A549 (cell line): ENCODE measurements around the gene ZNF800. TPM values are rescaled to one million over a fixed set of nuclear protein-coding genes. Genes with fewer than 3 reads are reported as not detected.

ENCODE experiments used
- ATAC-seq, 2 experiments: fragments of 200-7000 bp in 1 of 2; fragments of >200 bp in 1 of 2; cut with Nextera tagmentation in 1 of 2; cut with Tn5 transposase in 1 of 2; 3 replicates each; pipeline versions ENCODE4 v1.8.0 to v1.9.1; 2018 to 2020; ENCODE audit warnings: mild to moderate bottlenecking in 1 of 2, moderate library complexity in 1 of 2
- CTCF ChIA-PET: fragments of 300-600 bp; sonication (Branson Sonifier 250); formaldehyde crosslinking; extraction: SDS; loops from one replicate; lab custom pipeline; 2021; ENCODE audit warnings: antibody characterized with exemption, inconsistent platforms; lab: Yijun Ruan, JAX
- POLR2A ChIA-PET: fragments of 350-600 bp; formaldehyde crosslinking; extraction: SDS; loops from one replicate; lab custom pipeline; 2021; ENCODE audit warnings: antibody characterized with exemption, inconsistent platforms; lab: Yijun Ruan, JAX
- DNase-seq, 2 experiments: peaks; one replicate each; pipeline versions ENCODE4 v3.0.0 to v3.0.0-alpha.2; 2011 to 2016; ENCODE audit warnings: low read depth in 1 of 2, low spot score in 1 of 2
- FAIRE-seq: peaks from 2 replicates; lab custom pipeline; 2011; peaks lifted over from hg19 to GRCh38; lab: Jason Lieb, UNC
- H3K27ac ChIP-seq, 2 experiments: fragments of >200 bp; sonication (Bioruptor Twin); formaldehyde crosslinking; 3 replicates each; pipeline ENCODE4 v1.5.1; 2016 to 2017
- H3K4me1 ChIP-seq: fragments of >200 bp; sonication (Bioruptor Twin); formaldehyde crosslinking; 3 replicates; pipeline ENCODE4 v1.6.1; 2016
- H3K4me2 ChIP-seq: fragments of >200 bp; sonication (Bioruptor Twin); formaldehyde crosslinking; 3 replicates; pipeline ENCODE4 v1.6.1; 2016
- H3K4me3 ChIP-seq: fragments of >200 bp; sonication (Bioruptor Twin); formaldehyde crosslinking; 3 replicates; pipeline ENCODE4 v1.5.1; 2016
- H3K9me3 ChIP-seq: fragments of >200 bp; sonication (Bioruptor Twin); formaldehyde crosslinking; 3 replicates; pipeline ENCODE4 v1.6.1; 2016
- CHD4 ChIP-seq: fragments of 200-600 bp; sonication (generic); IDR thresholded peaks from 2 replicates; pipeline ENCODE4 v1.6.1; 2016; ENCODE audit warnings: antibody characterized with exemption, mild to moderate bottlenecking, borderline replicate concordance
- EP300 ChIP-seq, 2 experiments: fragments of >200 bp; sonication (Bioruptor Twin); formaldehyde crosslinking; IDR thresholded peaks; 2 replicates in 1 of 2; 3 replicates in 1 of 2; pipeline ENCODE4 v1.6.1; 2016 to 2017
- FOXS1 ChIP-seq: fragments of 250-450 bp; sonication (Bioruptor Pico); IDR thresholded peaks from 2 replicates; pipeline ENCODE4 v1.5.0; 2020; ENCODE audit warnings: mild to moderate bottlenecking, moderate library complexity
- GATA3 ChIP-seq: IDR thresholded peaks from 2 replicates; pipeline ENCODE4 v1.6.1; 2012; ENCODE audit warnings: borderline replicate concordance
- HDAC2 ChIP-seq: fragments of 200-600 bp; sonication (generic); IDR thresholded peaks from 2 replicates; pipeline ENCODE4 v1.6.1; 2016
- HOXA7 ChIP-seq: fragments of 250-450 bp; sonication (Bioruptor Pico); IDR thresholded peaks from 2 replicates; pipeline ENCODE4 v1.5.0; 2020; ENCODE audit warnings: mild to moderate bottlenecking, moderate library complexity
- HOXB5 ChIP-seq: fragments of 250-450 bp; sonication (Bioruptor Pico); IDR thresholded peaks from 2 replicates; pipeline ENCODE4 v1.5.0; 2020; ENCODE audit warnings: mild to moderate bottlenecking, moderate library complexity
- JUN ChIP-seq, 2 experiments: fragments of >200 bp; sonication (Bioruptor Twin); formaldehyde crosslinking; IDR thresholded peaks; 2 replicates in 1 of 2; 3 replicates in 1 of 2; pipeline ENCODE4 v1.6.1; 2016 to 2017
- KDM1A ChIP-seq: fragments of 200-600 bp; sonication (generic); IDR thresholded peaks from 2 replicates; pipeline ENCODE4 v1.6.1; 2016; ENCODE audit warnings: low read depth, mild to moderate bottlenecking
- MAZ ChIP-seq: fragments of 150-350 bp; IDR thresholded peaks from 2 replicates; pipeline ENCODE4 v1.6.1; 2014; ENCODE audit warnings: antibody characterized with exemption, low read depth, low read length, borderline replicate concordance
- MYC ChIP-seq: IDR thresholded peaks from 2 replicates; pipeline ENCODE4 v1.6.1; 2012; ENCODE audit warnings: mild to moderate bottlenecking, inconsistent platforms, low read length, improper control_type of control experiment, borderline replicate concordance
- PHF8 ChIP-seq: fragments of 200-600 bp; sonication (generic); IDR thresholded peaks from 2 replicates; pipeline ENCODE4 v1.6.1; 2016; ENCODE audit warnings: low read depth, mild to moderate bottlenecking, antibody characterized with exemption, moderate library complexity, borderline replicate concordance
- POLR2A ChIP-seq: IDR thresholded peaks from 2 replicates; pipeline ENCODE4 v1.6.1; 2012; ENCODE audit warnings: mild to moderate bottlenecking, low read length
- RAD21 ChIP-seq, 2 experiments: fragments of >200 bp in 1 of 2; sonication (Bioruptor Twin) in 1 of 2; formaldehyde crosslinking in 1 of 2; IDR thresholded peaks in 1 of 2; conservative IDR thresholded peaks in 1 of 2; 2 replicates in 1 of 2; 3 replicates in 1 of 2; pipeline ENCODE4 v1.6.1; 2012 to 2018; ENCODE audit warnings: inconsistent platforms in 1 of 2
- RARB ChIP-seq: fragments of 250-450 bp; sonication (Bioruptor Pico); IDR thresholded peaks from 2 replicates; pipeline ENCODE4 v1.8.0; 2021; ENCODE audit warnings: mild to moderate bottlenecking, moderate library complexity
- RFX5 ChIP-seq: fragments of 450-650 bp; IDR thresholded peaks from 2 replicates; pipeline ENCODE4 v1.7.1; 2014; ENCODE audit warnings: antibody characterized with exemption, mild to moderate bottlenecking, moderate library complexity
- RNF2 ChIP-seq: fragments of 200-600 bp; sonication (generic); IDR thresholded peaks from 2 replicates; pipeline ENCODE4 v1.6.1; 2016; ENCODE audit warnings: low read depth, mild to moderate bottlenecking, antibody characterized with exemption, moderate library complexity, borderline replicate concordance
- SMC3 ChIP-seq: fragments of >200 bp; sonication (Bioruptor Twin); formaldehyde crosslinking; IDR thresholded peaks from 3 replicates; pipeline ENCODE4 v1.6.1; 2018; ENCODE audit warnings: inconsistent platforms
- SREBF2 ChIP-seq: fragments of 450-650 bp; IDR thresholded peaks from 2 replicates; pipeline ENCODE4 v1.6.1; 2014; ENCODE audit warnings: mild to moderate bottlenecking, moderate library complexity
- TFCP2L1 ChIP-seq: fragments of 250-450 bp; sonication (Bioruptor Pico); IDR thresholded peaks from 2 replicates; pipeline ENCODE4 v1.5.0; 2021; ENCODE audit warnings: mild to moderate bottlenecking
- ZSCAN20 ChIP-seq: fragments of 250-450 bp; sonication (Bioruptor Pico); IDR thresholded peaks from 2 replicates; pipeline ENCODE4 v1.8.0; 2022; ENCODE audit warnings: mild to moderate bottlenecking, moderate library complexity
- WGBS: methylation state at CpG from one replicate; pipeline ENCODE4 v1.1.6; 2017; ENCODE audit errors: missing lambda C conversion rate; 5-methylcytosine and 5-hydroxymethylcytosine counted together
- polyA minus RNA-seq: library from RNA; depleted of rRNA, polyadenylated mRNA; stranded (reverse); fragments of >200 nt; gene quantifications from 2 replicates; pipeline ENCODE4 v1.2.3, GENCODE V29; 2011; rRNA and poly(A)+ RNA removed
- polyA plus RNA-seq, 4 experiments: library from polyadenylated mRNA; depleted of rRNA in 3 of 4; stranded (reverse); fragments of >200 nt; fragmentation: RNase III in 1 of 4; extraction: RNeasy Plus Mini Kit Qiagen cat#74134 plus additional on column Dnase treatment in 1 of 4; gene quantifications; 2 replicates in 3 of 4; 3 replicates in 1 of 4; pipeline ENCODE4 v1.2.3, GENCODE V29; 2011 to 2017
- TF ChIP-seq, protein P1 (sequence below): fragments of 450-650 bp; IDR thresholded peaks from 2 replicates; pipeline ENCODE4 v1.6.1; 2014; ENCODE audit warnings: antibody characterized with exemption
- TF ChIP-seq, protein P2 (sequence below): fragments of >200 bp; sonication (Bioruptor Twin); formaldehyde crosslinking; IDR thresholded peaks from 2 replicates; pipeline ENCODE4 v1.6.1; 2016
- TF ChIP-seq, protein P3 (sequence below): fragments of >200 bp; sonication (Bioruptor Twin); formaldehyde crosslinking; IDR thresholded peaks from 3 replicates; pipeline ENCODE4 v1.6.1; 2016
- TF ChIP-seq, protein P4 (sequence below): IDR thresholded peaks from 2 replicates; pipeline ENCODE4 v1.6.1; 2012
- TF ChIP-seq, protein P5 (sequence below): IDR thresholded peaks from 2 replicates; pipeline ENCODE4 v1.6.1; 2012; ENCODE audit warnings: low read depth, borderline replicate concordance
- TF ChIP-seq, protein P6 (sequence below): fragments of >200 bp; sonication (Bioruptor Twin); formaldehyde crosslinking; IDR thresholded peaks from 3 replicates; pipeline ENCODE4 v1.5.1; 2016
- TF ChIP-seq, protein P7 (sequence below): fragments of 250-450 bp; sonication (Bioruptor Pico); IDR thresholded peaks from 2 replicates; pipeline ENCODE4 v1.5.0; 2020; ENCODE audit warnings: low read depth, mild to moderate bottlenecking, moderate library complexity
- TF ChIP-seq, protein P8 (sequence below): IDR thresholded peaks from 2 replicates; pipeline ENCODE4 v1.6.1; 2012

The ZNF800 gene, protein sequence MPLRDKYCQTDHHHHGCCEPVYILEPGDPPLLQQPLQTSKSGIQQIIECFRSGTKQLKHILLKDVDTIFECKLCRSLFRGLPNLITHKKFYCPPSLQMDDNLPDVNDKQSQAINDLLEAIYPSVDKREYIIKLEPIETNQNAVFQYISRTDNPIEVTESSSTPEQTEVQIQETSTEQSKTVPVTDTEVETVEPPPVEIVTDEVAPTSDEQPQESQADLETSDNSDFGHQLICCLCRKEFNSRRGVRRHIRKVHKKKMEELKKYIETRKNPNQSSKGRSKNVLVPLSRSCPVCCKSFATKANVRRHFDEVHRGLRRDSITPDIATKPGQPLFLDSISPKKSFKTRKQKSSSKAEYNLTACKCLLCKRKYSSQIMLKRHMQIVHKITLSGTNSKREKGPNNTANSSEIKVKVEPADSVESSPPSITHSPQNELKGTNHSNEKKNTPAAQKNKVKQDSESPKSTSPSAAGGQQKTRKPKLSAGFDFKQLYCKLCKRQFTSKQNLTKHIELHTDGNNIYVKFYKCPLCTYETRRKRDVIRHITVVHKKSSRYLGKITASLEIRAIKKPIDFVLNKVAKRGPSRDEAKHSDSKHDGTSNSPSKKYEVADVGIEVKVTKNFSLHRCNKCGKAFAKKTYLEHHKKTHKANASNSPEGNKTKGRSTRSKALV
- polyA plus RNA-seq (2011; rRNA removed) (17.2 and 17.8 TPM in 2 replicates), polyA plus RNA-seq (2017; fragmentation: RNase III; extraction: RNeasy Plus Mini Kit Qiagen cat#74134 plus additional on column Dnase treatment) (8.7 to 10.2 TPM (median 9.0 TPM) in 3 replicates), polyA minus RNA-seq (13.6 and 15.3 TPM in 2 replicates)
- polyA plus RNA-seq (2012; cell fraction: cytosol; rRNA removed), result 2.9 and 3.6 TPM in 2 replicates
- 5.1 and 7.0 TPM in 2 replicates for polyA plus RNA-seq (2012; cell fraction: nucleus; rRNA removed)

DNA sequence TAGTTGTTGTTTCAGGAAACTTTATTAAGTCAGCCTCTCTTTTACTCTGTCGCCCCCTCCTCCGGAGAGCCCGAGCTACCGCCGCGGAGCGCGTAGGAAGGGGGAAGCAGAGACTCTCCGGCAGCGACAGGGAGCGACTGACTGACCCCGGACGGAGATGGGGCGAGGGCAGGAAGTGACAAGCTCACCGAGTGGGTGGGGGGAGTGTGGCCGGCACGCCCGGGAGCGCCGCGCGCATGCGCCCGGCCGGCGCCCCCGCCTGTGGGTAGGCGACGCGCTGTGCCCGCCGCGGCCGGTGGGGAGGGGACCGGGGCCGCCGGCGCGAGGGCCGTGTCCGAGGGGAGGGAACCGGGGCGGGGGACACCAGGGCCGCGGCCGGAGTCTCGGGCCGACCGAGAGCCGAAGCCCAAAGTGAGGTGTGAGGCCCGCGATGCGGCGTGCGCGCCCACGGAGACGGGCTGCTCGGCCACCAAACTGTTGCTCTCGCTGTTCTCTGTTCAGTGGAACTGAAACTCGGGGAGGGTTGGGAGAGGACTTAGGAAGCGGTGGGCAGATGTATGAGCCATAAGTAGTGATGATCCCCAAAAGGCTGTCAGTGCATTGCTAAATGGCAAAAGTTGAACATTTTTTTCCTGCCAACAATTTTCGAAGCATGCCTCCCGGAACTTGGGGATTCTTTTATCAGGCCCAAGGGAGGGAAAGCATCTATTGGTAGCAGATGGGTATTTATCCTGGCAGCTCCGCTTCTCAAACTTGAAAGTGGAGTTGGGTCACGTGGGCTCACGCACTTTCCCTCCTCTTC is at the start of gene ZNF800:
TSS of gene ZNF800 (minus strand) at position 143 of the 802 bp plus-strand sequence. CDS start 1,151 bp downstream, outside the sequence.
- Histone ChIP-seq H3K4me2 (peak within 1 kb of the TSS; percentile 92), H3K9me3 (no peaks in the 10 kb centered on the region), H3K4me1 (peaks cover 22% of the 10 kb centered on the region), H3K4me3 (peak within 1 kb of the TSS; percentile 100), H3K27ac (peak within 1 kb of the TSS; percentile 93 to 99)
- ATAC-seq, result peak; percentile 90 to 95
- peak; percentile 84 to 90 for DNase-seq
- ChIA-PET CTCF (interaction anchor here (0.9 to 1.7 kb wide), 2 partner anchors 15 to 122 kb away, joined by 3 read pairs; no protein-coding TSS in a partner anchor), POLR2A (interaction anchor here (0.5 to 1.4 kb wide), 8 partner anchors 10 to 193 kb away, joined by 3 to 7 read pairs (median 3); partner anchors contain the start of gene GCC1)
- FAIRE-seq, result no peak
- 5% methylated on average over 19 of the region's 67 CpGs for WGBS
- TF ChIP-seq RFX5 (no peak), MAZ (0 out of 2 replicates have a peak, but pooled peaks have one; percentile 44), HOXA7 (CRISPR knock-in tag) (no peak), RAD21 (conservative IDR thresholded peaks at IDR 0.05 in 1 of 2, IDR thresholded peaks at IDR 0.05 in 1 of 2) (no peak; a peak in 1 of 5 replicates), RARB (CRISPR knock-in tag) (no peak), MYC (peak; percentile 37), ZSCAN20 (CRISPR knock-in tag) (no peak), PHF8 (peak; percentile 56), SMC3 (0 out of 3 replicates have a peak, but pooled peaks have one; percentile 9), HOXB5 (no peak), TFCP2L1 (CRISPR knock-in tag) (no peak), GATA3 (no peak), HDAC2 (no peak), SREBF2 (no peak), FOXS1 (CRISPR knock-in tag) (no peak), JUN (IDR thresholded peaks at IDR 0.05) (peak in 1 of 2 experiments; percentile 83; a peak in 3 of 5 replicates), EP300 (IDR thresholded peaks at IDR 0.05) (no peak), RNF2 (peak; percentile 48; the same call in 1 of the 2 replicates), CHD4 (no peak), KDM1A (no peak), POLR2A (peak; percentile 91)
- TF ChIP-seq, protein P1, sequence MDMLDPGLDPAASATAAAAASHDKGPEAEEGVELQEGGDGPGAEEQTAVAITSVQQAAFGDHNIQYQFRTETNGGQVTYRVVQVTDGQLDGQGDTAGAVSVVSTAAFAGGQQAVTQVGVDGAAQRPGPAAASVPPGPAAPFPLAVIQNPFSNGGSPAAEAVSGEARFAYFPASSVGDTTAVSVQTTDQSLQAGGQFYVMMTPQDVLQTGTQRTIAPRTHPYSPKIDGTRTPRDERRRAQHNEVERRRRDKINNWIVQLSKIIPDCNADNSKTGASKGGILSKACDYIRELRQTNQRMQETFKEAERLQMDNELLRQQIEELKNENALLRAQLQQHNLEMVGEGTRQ, result peak; percentile 74
- TF ChIP-seq, protein P2, sequence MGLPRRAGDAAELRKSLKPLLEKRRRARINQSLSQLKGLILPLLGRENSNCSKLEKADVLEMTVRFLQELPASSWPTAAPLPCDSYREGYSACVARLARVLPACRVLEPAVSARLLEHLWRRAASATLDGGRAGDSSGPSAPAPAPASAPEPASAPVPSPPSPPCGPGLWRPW, result no peak
- TF ChIP-seq, protein P3, sequence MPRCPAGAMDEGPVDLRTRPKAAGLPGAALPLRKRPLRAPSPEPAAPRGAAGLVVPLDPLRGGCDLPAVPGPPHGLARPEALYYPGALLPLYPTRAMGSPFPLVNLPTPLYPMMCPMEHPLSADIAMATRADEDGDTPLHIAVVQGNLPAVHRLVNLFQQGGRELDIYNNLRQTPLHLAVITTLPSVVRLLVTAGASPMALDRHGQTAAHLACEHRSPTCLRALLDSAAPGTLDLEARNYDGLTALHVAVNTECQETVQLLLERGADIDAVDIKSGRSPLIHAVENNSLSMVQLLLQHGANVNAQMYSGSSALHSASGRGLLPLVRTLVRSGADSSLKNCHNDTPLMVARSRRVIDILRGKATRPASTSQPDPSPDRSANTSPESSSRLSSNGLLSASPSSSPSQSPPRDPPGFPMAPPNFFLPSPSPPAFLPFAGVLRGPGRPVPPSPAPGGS, result peak; percentile 90; the same call in 2 of the 3 replicates
- TF ChIP-seq, protein P4, sequence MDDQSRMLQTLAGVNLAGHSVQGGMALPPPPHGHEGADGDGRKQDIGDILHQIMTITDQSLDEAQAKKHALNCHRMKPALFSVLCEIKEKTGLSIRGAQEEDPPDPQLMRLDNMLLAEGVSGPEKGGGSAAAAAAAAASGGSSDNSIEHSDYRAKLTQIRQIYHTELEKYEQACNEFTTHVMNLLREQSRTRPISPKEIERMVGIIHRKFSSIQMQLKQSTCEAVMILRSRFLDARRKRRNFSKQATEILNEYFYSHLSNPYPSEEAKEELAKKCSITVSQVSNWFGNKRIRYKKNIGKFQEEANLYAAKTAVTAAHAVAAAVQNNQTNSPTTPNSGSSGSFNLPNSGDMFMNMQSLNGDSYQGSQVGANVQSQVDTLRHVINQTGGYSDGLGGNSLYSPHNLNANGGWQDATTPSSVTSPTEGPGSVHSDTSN, result 0 out of 2 replicates have a peak, but pooled peaks have one; percentile 18
- TF ChIP-seq, protein P5, sequence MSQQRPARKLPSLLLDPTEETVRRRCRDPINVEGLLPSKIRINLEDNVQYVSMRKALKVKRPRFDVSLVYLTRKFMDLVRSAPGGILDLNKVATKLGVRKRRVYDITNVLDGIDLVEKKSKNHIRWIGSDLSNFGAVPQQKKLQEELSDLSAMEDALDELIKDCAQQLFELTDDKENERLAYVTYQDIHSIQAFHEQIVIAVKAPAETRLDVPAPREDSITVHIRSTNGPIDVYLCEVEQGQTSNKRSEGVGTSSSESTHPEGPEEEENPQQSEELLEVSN, result peak; percentile 82; the same call in 1 of the 2 replicates
- TF ChIP-seq, protein P6, sequence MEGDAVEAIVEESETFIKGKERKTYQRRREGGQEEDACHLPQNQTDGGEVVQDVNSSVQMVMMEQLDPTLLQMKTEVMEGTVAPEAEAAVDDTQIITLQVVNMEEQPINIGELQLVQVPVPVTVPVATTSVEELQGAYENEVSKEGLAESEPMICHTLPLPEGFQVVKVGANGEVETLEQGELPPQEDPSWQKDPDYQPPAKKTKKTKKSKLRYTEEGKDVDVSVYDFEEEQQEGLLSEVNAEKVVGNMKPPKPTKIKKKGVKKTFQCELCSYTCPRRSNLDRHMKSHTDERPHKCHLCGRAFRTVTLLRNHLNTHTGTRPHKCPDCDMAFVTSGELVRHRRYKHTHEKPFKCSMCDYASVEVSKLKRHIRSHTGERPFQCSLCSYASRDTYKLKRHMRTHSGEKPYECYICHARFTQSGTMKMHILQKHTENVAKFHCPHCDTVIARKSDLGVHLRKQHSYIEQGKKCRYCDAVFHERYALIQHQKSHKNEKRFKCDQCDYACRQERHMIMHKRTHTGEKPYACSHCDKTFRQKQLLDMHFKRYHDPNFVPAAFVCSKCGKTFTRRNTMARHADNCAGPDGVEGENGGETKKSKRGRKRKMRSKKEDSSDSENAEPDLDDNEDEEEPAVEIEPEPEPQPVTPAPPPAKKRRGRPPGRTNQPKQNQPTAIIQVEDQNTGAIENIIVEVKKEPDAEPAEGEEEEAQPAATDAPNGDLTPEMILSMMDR, result no peak
- TF ChIP-seq, protein P7, sequence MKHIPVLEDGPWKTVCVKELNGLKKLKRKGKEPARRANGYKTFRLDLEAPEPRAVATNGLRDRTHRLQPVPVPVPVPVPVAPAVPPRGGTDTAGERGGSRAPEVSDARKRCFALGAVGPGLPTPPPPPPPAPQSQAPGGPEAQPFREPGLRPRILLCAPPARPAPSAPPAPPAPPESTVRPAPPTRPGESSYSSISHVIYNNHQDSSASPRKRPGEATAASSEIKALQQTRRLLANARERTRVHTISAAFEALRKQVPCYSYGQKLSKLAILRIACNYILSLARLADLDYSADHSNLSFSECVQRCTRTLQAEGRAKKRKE (CRISPR knock-in tag), result peak; percentile 9; the same call in 1 of the 2 replicates
- TF ChIP-seq, protein P8, sequence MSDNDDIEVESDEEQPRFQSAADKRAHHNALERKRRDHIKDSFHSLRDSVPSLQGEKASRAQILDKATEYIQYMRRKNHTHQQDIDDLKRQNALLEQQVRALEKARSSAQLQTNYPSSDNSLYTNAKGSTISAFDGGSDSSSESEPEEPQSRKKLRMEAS, result peak; percentile 69
